Kidney epithelial cell (primary cell): Measurements from ENCODE around the gene HJV. TPM values are rescaled to one million over a fixed set of nuclear protein-coding genes. Genes with fewer than 3 reads are reported as not detected.

Experiments used
- DNase-seq: peaks from one replicate; pipeline ENCODE4 v3.0.0-alpha.2; 2010; ENCODE audit warnings: low read depth
- H3K27me3 ChIP-seq: 2 replicates; pipeline ENCODE4 v1.6.0; 2011; ENCODE audit warnings: low read length; ENCODE audit not compliant: control insufficient read depth, insufficient read depth
- H3K36me3 ChIP-seq: 2 replicates; pipeline ENCODE4 v1.5.1; 2011; ENCODE audit warnings: low read length; ENCODE audit not compliant: control insufficient read depth, insufficient read depth
- H3K4me3 ChIP-seq: 2 replicates; pipeline ENCODE4 v1.5.1; 2011; ENCODE audit warnings: low read depth, mild to moderate bottlenecking, control low read depth, low read length
- total RNA-seq: library from RNA; depleted of rRNA; stranded (reverse); fragments of >200 nt; gene quantifications from 2 replicates; pipeline ENCODE4 v1.2.3, GENCODE V29; 2015
- TF ChIP-seq, protein P1 (sequence below): IDR thresholded peaks from 2 replicates; pipeline ENCODE4 v1.5.1; 2011; ENCODE audit warnings: mild to moderate bottlenecking, moderate library complexity, low read length, control low read depth, inconsistent platforms; ENCODE audit not compliant: insufficient read depth, poor library complexity, severe bottlenecking

HJV gene
- total RNA-seq, 1 donor from 2014 or later, result not detected

- Histone ChIP-seq H3K36me3 (no peaks in the 10 kb centered on the region), H3K27me3 (no peaks in the 10 kb centered on the region), H3K4me3 (no peak overlapping the region)
- DNase-seq, result no peak
- TF ChIP-seq, protein P1, sequence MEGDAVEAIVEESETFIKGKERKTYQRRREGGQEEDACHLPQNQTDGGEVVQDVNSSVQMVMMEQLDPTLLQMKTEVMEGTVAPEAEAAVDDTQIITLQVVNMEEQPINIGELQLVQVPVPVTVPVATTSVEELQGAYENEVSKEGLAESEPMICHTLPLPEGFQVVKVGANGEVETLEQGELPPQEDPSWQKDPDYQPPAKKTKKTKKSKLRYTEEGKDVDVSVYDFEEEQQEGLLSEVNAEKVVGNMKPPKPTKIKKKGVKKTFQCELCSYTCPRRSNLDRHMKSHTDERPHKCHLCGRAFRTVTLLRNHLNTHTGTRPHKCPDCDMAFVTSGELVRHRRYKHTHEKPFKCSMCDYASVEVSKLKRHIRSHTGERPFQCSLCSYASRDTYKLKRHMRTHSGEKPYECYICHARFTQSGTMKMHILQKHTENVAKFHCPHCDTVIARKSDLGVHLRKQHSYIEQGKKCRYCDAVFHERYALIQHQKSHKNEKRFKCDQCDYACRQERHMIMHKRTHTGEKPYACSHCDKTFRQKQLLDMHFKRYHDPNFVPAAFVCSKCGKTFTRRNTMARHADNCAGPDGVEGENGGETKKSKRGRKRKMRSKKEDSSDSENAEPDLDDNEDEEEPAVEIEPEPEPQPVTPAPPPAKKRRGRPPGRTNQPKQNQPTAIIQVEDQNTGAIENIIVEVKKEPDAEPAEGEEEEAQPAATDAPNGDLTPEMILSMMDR, result no peak
Observed at GRCh38 chr1:145983960-145984830, 37.3 kb downstream of the HJV start.

DNA sequence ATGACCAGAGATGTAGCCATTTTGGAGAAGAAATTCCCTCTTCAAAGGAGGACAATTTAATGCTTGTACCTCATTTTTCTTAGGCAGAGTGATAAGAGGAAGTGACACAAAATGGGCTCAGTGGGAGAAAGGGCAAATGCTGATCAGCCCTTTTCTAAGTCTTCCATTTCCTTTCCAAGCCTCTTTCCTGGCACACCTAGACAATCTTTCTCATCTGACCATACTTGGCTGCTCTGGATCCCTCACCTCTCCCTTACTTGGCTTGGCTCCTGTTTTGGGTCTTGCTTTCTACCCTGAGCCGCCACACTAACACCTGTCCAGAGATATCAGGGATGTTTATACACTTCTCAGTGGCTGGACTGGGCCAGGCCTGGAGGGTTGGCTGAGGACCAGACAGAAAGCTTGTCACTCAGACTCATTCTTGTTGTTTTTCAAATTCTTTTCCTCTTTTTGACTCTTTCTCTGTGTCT is 38.3 kb downstream of the HJV start:
- Histone ChIP-seq H3K27me3 (no peaks in the 10 kb centered on the region), H3K4me3 (no peak overlapping the region), H3K36me3 (no peaks in the 10 kb centered on the region)
- TF ChIP-seq, protein P1, result no peak
- no peak for DNase-seq

DNA sequence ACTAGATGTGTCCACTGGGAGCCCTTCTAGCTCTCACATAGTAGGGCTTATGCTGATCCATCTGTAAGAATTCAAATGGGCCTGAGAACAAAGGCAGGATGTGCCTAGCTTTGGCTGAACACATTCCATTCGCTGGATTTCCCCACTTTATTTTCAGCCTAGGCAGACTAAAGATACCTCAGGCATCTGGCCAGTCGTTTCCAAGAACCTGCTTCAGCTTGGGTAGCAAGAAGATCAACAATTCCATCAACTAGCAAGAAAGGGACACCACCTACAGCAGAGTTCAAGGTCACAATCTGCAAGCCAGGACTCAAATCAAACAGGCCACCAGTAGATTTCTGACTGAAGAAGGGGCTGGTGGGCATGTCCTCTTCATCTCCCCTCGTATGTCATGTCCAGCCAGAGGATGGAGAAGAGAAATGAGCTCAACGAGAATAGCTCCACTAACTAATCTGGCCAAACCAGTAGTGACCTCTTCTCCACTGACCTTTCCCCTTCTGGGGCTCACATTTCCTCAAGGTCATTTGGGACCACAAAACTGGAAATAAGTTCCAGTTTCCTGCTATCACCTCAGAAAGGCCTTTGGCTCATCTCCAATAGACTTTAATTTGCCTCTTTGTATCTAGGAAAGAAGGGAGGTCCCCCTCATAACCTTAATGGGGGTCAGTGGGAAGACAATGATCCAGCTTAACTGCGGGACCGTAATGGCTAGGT is 39.4 kb downstream of the HJV start:
- H3K27me3 ChIP-seq, result no peaks in the 10 kb centered on the region
- TF ChIP-seq, protein P1, result no peak
- no peak for DNase-seq
- H3K4me3 ChIP-seq, result no peak overlapping the region
- H3K36me3 ChIP-seq, result no peaks in the 10 kb centered on the region

DNA sequence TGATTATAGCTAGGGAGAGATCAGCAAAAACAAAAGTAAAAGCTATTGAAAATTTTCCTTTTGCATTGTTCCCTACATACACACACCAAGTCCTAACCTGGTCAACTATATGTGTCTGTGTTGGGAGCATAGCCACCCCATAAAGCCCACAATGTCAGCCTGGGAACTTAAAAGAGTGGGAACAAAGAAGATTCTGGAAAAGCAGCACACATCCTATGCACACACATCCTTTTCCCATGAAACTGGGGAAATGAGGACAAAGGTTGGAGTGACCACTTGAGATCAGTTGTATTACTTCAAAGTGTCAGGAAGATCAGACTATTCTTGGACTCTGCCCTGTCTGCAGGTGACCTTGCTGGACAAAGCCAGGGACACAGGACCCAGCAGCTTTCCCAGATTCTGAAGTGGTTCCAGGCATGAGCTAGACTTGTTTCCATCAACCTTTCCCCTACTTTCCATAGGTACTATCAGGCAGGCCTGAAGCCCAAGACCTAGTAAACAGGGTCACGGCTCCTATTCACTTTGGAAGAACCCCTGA is 41.0 kb downstream of the HJV start:
- Histone ChIP-seq H3K27me3 (no peaks in the 10 kb centered on the region), H3K36me3 (no peaks in the 10 kb centered on the region), H3K4me3 (no peak overlapping the region)
- TF ChIP-seq, protein P1, result no peak
- no peak for DNase-seq

DNA sequence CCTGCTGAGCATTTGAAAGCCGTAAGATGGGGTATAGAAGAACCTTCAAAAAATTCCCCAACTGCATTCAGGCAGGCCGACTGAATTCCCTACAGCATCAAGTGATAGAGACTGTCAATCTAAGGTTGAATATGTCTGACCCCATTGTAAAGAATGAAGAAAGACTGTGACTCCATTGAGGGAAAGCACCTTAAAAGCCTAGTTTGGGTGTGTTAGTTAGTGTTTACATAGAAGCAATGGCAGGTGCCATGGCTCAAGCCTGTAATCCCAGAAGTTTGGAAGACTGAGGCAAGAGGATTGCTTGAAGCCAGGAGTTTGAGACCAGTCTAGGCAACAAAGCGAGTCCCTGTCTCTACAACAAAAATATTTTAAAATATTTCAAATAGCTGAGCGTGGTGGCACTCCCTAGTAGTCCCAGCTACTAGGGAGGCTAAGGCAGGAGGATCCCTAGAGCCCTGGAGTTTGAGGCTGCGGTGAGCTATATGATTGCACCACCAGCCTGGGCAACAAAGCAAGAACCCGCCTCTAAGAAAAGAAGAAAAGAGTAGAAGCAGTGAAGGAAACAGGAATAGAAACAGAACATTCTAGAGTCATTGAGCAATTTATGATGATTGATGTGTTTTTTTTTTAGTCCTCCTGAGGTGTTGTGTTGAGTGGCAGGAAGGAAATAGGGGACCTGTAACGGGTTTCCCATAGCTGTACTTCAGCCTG is 41.6 kb downstream of the HJV start:
- Histone ChIP-seq H3K4me3 (no peak overlapping the region), H3K36me3 (no peaks in the 10 kb centered on the region), H3K27me3 (no peaks in the 10 kb centered on the region)
- TF ChIP-seq, protein P1, result no peak
- DNase-seq, result no peak
